ENCODE data around the gene EFEMP2.
A peak's percentile ranks its signal among the peaks of the same experiment; 100 is the strongest.

EFEMP2 gene

DNA sequence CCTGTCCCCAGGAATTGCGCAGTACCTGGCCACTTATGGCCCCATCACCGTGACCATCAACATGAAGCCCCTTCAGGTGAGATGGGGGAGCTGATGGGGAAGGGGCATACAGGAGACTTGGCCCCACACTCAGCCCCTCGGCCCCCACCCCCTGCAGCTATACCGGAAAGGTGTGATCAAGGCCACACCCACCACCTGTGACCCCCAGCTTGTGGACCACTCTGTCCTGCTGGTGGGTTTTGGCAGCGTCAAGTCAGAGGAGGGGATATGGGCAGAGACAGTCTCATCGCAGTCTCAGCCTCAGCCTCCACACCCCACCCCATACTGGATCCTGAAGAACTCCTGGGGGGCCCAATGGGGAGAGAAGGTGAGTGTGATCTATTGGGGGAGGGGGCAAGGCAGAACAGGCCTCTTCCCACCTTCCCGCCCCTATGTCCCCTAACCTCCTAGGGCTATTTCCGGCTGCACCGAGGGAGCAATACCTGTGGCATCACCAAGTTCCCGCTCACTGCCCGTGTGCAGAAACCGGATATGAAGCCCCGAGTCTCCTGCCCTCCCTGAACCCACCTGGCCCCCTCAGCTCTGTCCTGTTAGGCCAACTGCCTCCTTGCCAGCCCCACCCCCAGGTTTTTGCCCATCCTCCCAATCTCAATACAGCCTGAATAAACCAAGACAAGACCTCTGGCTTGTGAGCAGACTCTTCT lies 10.6 kb upstream of the EFEMP2 start:
- Mint-ChIP-seq H3K27ac (no peak overlapping the region), H3K9me3 (ENCODE audit: low read depth) (no peaks in the 10 kb centered on the region), H3K4me1 (ENCODE audit: low read depth) (peaks cover 50% of the 10 kb centered on the region), H3K4me3 (no peak overlapping the region), H3K27me3 (no peaks in the 10 kb centered on the region), H3K36me3 (no peaks in the 10 kb centered on the region)

DNA sequence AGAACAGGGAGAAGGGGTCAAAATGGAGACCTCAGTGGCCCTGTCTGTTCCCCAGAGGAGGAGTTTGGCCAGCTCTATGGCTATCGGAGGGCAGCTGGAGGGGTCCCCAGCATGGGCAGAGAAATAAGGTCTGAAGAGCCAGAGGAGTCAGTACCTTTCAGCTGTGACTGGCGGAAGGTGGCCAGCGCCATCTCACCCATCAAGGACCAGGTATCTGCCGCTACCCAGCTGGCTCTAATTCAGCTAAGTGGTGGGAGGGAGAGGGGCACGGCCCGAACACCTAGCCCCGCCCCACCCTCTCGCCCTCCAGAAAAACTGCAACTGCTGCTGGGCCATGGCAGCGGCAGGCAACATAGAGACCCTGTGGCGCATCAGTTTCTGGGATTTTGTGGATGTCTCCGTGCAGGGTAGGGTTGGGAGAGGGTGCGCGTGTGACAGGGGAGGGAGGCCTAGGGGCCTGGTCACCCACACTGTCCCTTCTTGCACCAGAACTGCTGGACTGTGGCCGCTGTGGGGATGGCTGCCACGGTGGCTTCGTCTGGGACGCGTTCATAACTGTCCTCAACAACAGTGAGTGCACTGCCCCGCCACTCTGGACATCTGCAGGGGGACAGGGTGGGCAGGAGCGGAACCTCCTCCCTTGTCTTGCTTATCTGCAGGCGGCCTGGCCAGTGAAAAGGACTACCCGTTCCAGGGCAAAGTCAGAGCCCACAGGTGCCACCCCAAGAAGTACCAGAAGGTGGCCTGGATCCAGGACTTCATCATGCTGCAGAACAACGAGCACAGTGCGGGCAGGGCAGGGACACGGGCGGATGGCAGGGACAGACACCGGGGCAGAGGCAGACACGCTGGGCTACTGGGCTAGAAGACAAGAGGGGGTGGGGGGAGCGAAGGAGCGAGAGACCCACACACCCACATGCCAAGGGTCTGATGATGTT lies 9.8 kb upstream of the EFEMP2 start:
- peaks cover 55% of the 10 kb centered on the region for H3K4me1 Mint-ChIP-seq (ENCODE audit: low read depth)

DNA sequence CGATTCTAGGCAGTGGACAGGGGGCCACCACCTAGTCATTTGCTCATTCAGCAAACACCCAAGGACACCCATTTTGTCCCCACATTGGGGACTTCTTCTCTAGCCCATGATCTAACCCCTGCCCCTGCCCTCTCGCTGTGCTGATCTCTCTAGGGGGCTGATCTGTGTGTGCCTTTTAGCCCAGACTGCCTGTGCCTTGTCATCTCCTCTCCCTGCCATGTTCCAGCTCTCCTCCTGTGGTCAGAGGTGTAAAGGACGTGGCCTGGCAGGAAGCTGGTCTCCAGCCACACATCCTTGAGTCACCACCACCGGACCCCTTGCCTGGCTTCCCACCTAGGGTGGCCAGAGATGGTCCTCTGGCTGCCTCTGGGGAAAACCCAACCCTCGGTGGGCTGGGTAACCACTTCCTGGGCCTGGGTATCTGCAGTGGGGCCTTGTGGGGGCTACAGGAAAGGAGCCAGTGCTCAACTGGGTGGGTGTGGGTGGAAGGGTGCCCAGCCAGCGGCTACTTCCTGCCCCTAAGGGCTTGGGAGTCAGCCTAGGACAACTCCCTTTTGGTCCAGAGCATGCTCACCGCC lies 8.3 kb upstream of the EFEMP2 start:
- Mint-ChIP-seq H3K36me3 (no peaks in the 10 kb centered on the region), H3K4me1 (ENCODE audit: low read depth) (peaks cover 60% of the 10 kb centered on the region), H3K27ac (peak overlapping the region; percentile 91), H3K4me3 (peak overlapping the region; percentile 82), H3K27me3 (no peaks in the 10 kb centered on the region), H3K9me3 (ENCODE audit: low read depth) (no peaks in the 10 kb centered on the region)

More for the DNA sequence above, 9.8 kb upstream of the EFEMP2 start:
- H3K27ac Mint-ChIP-seq = peak overlapping the region; percentile 3
- H3K36me3 Mint-ChIP-seq = no peaks in the 10 kb centered on the region
- H3K27me3 Mint-ChIP-seq = no peaks in the 10 kb centered on the region
- no peak overlapping the region for H3K4me3 Mint-ChIP-seq
- no peaks in the 10 kb centered on the region for H3K9me3 Mint-ChIP-seq (ENCODE audit: low read depth)

DNA sequence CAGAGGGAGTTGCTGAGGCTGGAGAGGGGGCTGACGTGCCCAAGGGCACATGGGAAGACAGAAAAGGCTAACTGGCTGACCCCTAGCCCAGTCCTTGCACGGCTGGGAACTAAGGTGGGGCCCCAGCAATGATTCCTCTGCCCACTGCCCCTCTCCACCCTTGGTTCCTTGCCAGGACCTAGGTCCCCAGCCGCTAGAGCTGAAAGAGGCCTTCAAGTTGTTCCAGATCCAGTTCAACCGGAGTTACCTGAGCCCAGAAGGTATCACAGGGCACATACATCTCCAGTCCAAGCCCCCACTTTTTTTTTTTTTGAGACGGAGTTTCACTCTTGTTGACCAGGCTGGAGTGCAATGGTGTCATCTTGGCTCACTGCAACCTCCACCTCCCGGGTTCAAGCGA lies 7.4 kb upstream of the EFEMP2 start:
- Mint-ChIP-seq H3K9me3 (ENCODE audit: low read depth) (no peaks in the 10 kb centered on the region), H3K4me3 (peak overlapping the region; percentile 82), H3K36me3 (no peaks in the 10 kb centered on the region), H3K27ac (peak overlapping the region; percentile 91), H3K27me3 (no peaks in the 10 kb centered on the region), H3K4me1 (ENCODE audit: low read depth) (peaks cover 58% of the 10 kb centered on the region)

GRCh38 chr11:65879617-65880016 lies 7.0 kb upstream of the EFEMP2 start, which contains the start of gene CTSW:
Gene CTSW, plus strand, starts transcription at chr11:65879837. Its CDS starts 18 bp downstream, at chr11:65879855.
- peaks cover 56% of the 10 kb centered on the region for H3K4me1 Mint-ChIP-seq (ENCODE audit: low read depth)
- no peaks in the 10 kb centered on the region for H3K36me3 Mint-ChIP-seq
- no peaks in the 10 kb centered on the region for H3K9me3 Mint-ChIP-seq (ENCODE audit: low read depth)
- peak within 1 kb of the TSS; percentile 82 for H3K4me3 Mint-ChIP-seq
- peak within 1 kb of the TSS; percentile 91 for H3K27ac Mint-ChIP-seq
- H3K27me3 Mint-ChIP-seq = no peaks in the 10 kb centered on the region

DNA sequence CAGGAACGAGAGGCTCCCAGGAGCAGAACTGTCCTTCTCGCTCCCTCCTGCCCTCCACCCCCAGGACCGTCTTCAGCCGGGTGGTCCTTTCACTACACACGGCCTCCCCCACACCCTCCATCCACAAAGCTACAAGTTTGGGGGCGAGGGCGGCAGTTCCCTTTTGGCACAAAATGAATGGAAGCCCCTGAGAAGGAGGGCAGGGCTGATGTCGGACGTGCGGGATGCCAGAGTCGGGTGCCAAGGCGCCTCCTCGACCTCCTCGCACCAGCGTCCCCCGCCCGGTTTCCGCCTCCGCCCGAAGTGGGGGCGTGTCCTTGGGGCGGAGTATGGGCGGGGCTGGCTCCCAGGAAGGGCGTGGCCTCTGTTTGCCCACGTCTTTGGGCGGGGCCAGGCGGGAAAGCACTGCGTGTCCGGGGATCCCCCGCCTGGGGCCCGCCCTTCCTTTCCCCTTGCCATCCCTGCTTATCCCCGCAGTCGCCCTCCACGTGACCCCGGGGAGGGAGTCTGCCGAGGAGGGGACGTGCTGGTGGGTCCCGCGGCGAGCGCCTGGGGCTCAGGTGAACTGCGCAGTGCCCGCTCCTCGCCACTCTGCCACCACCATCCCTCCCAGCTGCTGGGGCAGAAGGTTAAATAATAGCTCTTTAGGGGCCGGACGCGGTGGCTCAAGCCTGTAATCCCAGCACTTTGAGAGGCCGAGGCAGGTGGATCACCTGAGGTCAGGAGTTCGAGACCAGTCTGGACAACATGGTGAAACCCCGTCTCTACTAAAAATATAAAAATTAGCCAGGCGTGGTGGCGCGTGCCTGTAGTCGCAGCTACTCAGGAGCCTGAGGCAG lies 937 bp upstream of the EFEMP2 start:
- no peaks in the 10 kb centered on the region for H3K36me3 Mint-ChIP-seq
- H3K27me3 Mint-ChIP-seq = no peaks in the 10 kb centered on the region
- peaks cover 46% of the 10 kb centered on the region for H3K4me1 Mint-ChIP-seq (ENCODE audit: low read depth)
- peak overlapping the region; percentile 77 for H3K27ac Mint-ChIP-seq
- peak overlapping the region; percentile 90 for H3K4me3 Mint-ChIP-seq
- no peaks in the 10 kb centered on the region for H3K9me3 Mint-ChIP-seq (ENCODE audit: low read depth)

DNA sequence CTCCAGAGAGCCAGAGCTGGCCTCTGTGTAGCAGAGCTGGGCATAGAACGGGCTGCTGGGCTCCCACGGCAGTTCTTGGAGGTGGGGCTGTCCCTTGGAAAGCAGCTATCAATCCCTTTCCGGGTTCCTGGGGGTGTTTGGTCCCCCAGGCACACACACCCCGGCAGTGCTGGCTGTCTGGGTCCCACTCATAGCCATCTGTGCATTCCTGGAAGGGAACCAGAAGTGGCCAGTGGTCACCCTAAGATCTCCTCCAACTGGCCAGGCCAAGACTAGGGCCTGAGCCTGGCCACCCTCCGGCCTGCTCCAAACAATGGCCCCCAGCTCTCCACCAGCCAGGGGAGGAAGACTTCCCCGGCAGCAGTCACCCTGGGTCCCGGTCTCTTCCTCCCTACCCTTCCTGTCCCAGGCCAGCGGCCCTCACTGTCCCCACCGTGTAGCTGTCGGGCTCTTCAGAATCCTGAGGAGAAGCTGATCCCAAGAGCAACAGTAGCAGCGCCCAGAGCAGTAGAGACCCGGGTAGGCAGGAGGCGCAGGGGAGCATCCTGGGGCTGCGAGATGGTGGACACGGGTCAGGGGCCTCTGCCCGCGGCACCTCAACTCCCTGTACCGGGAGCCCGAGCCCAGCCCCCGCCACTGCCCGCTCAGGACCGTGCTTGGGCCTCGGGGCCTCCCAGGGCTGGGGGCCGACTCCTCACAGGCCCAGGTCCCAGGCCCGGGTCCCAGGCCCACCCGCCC lies 620 bp downstream of the EFEMP2 start:
- no peaks in the 10 kb centered on the region for H3K27me3 Mint-ChIP-seq
- peaks cover 41% of the 10 kb centered on the region for H3K4me1 Mint-ChIP-seq (ENCODE audit: low read depth)
- peak overlapping the region; percentile 46 for H3K27ac Mint-ChIP-seq
- no peaks in the 10 kb centered on the region for H3K36me3 Mint-ChIP-seq
- H3K9me3 Mint-ChIP-seq (ENCODE audit: low read depth) = no peaks in the 10 kb centered on the region
- peak overlapping the region; percentile 35 for H3K4me3 Mint-ChIP-seq

DNA sequence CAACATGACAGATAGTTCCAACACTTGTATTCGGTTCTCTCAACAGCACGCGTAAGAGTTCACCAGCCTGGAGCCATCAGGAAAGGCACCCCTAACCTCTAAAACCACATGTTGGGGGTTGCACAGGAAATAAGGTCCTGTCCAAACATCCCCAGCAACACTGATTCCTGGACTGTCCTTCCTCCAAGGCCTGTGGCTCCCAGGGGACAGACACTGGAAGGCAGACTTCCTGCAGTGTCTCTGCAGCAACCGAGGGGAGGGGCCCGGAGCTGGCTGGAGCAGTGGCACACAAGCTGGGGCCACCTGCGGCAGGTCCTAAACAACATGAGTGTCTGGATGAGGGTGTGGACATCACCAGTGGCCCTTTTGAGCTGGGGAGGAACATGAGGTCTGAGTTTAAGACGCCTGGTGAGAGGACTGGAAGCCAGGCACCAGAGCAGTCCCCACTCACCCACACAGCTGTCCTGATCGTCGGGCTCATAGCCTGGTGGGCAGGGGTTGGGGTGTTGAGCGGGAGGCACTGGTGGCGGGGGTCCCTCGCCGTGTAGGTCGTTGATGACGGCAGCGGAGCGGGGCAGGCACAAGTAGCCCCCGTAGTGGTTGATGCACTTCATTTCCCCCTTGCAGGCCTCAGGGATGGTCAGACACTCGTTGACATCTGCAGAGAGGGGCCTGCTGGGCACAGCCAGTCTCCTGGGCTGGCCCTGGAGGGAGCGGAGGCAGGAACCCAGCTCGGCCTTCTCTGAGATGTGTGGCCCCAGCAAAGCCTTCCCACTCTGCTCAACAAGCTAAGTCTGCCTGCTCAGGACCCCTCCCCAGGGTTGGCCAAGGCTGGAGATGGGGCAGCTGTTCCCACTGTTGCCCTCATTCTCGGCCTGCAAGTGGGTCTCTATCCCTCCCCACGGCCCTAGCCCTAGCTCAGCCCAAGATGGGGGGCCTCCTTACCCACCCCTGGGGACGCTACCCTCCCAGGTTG lies 1.6 kb downstream of the EFEMP2 start:
- Mint-ChIP-seq H3K4me1 (ENCODE audit: low read depth) (peaks cover 31% of the 10 kb centered on the region), H3K4me3 (peak overlapping the region; percentile 35), H3K27ac (no peak overlapping the region), H3K9me3 (ENCODE audit: low read depth) (no peaks in the 10 kb centered on the region), H3K27me3 (no peaks in the 10 kb centered on the region), H3K36me3 (no peaks in the 10 kb centered on the region)

DNA sequence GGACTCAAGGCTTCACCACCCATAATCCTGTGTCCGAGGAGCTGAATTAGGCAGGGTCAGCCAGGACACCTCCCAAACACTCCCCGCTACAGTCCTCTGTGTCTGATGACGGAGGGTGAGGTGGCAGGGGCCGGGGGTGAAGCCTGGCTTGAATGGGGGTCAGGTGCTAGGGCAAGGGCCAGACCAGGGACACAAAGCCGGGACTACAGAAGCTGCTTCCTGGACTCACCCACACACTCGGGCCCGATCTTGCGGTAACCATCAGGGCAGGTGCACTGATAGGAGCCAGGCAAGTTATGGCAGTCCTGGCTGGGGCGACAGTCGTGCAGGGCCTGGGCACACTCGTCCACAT lies 2.3 kb downstream of the EFEMP2 start:
- no peak overlapping the region for H3K27ac Mint-ChIP-seq
- peak overlapping the region; percentile 35 for H3K4me3 Mint-ChIP-seq
- no peaks in the 10 kb centered on the region for H3K36me3 Mint-ChIP-seq
- H3K4me1 Mint-ChIP-seq (ENCODE audit: low read depth) = peaks cover 31% of the 10 kb centered on the region
- H3K27me3 Mint-ChIP-seq = no peaks in the 10 kb centered on the region
- no peaks in the 10 kb centered on the region for H3K9me3 Mint-ChIP-seq (ENCODE audit: low read depth)

- Mint-ChIP-seq H3K4me3 (no peak overlapping the region), H3K27ac (no peak overlapping the region), H3K9me3 (ENCODE audit: low read depth) (no peaks in the 10 kb centered on the region), H3K36me3 (no peaks in the 10 kb centered on the region), H3K4me1 (ENCODE audit: low read depth) (peaks cover 31% of the 10 kb centered on the region), H3K27me3 (no peaks in the 10 kb centered on the region)
These were observed 2.8 kb downstream of the EFEMP2 start for GRCh38 chr11:65869643-65870306.

GRCh38 chr11:65868907-65869306 lies 3.7 kb downstream of the EFEMP2 start:
- Mint-ChIP-seq H3K27me3 (no peaks in the 10 kb centered on the region), H3K4me3 (no peak overlapping the region), H3K9me3 (ENCODE audit: low read depth) (no peaks in the 10 kb centered on the region), H3K4me1 (ENCODE audit: low read depth) (peaks cover 30% of the 10 kb centered on the region), H3K36me3 (no peaks in the 10 kb centered on the region), H3K27ac (no peak overlapping the region)

GRCh38 chr11:65868076-65868667 lies 4.4 kb downstream of the EFEMP2 start:
- Mint-ChIP-seq H3K4me1 (ENCODE audit: low read depth) (peaks cover 22% of the 10 kb centered on the region), H3K27ac (no peak overlapping the region), H3K9me3 (ENCODE audit: low read depth) (no peaks in the 10 kb centered on the region), H3K4me3 (no peak overlapping the region), H3K27me3 (no peaks in the 10 kb centered on the region), H3K36me3 (no peaks in the 10 kb centered on the region)

Data from activated naive CD8-positive, alpha-beta T cell (primary cell).